ENCODE results near the gene MLKL.

The MLKL gene

DNA sequence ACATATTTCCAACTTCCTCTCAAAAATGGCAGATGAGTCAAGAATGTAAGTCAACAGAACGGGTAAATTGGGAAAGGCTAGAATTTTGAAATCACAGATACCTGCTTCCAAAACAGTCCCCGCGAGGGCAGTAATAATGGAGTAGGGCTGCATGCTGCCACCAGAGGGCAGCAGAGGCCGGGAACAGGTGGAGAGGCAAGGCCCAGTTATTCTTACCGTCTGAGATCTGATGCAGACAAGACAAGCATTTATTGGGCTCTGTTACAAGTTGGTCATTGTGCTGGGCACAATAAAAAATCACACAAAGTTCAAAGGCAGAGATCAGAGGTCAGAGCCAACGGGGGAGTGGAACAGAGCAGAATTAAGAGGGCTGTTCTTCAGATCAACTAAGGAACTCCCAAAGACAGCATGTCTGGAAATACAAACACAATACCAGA lies 8.8 kb upstream of the MLKL start:
- H3K27ac ChIP-seq (ENCODE audit: insufficient read depth in 1 of 2, low read depth in 1 of 2, low read length in 2 of 2, poor library complexity in 1 of 2, severe bottlenecking in 2 of 2): no peak overlapping the region
- H3K4me1 ChIP-seq (ENCODE audit: control extremely low read depth in 1 of 4, control insufficient read depth in 4 of 4, insufficient read depth in 4 of 4, low read length in 3 of 4): peaks cover 0 to 4% (median 0%) of the 10 kb centered on the region in 4 experiments
- no peaks in the 10 kb centered on the region for H3K9me3 ChIP-seq (ENCODE audit: control extremely low read depth in 1 of 5, control insufficient read depth in 4 of 5, insufficient read depth in 2 of 5, low read depth in 1 of 5, low read length in 4 of 5)
- no peak overlapping the region for H3K4me3 ChIP-seq (ENCODE audit: control insufficient read depth in 1 of 7, extremely low read depth in 1 of 7, insufficient read depth in 4 of 7, low read depth in 2 of 7, low read length in 6 of 7)
- DNase-seq: peak; percentile 77 to 85 (median 77)
- H3K36me3 ChIP-seq (ENCODE audit: control insufficient read depth in 4 of 4, insufficient read depth in 4 of 4, low read length in 3 of 4): no peaks in the 10 kb centered on the region
- CTCF ChIA-PET: interaction anchor here (0.8 to 6.9 kb wide), 11 partner anchors 9 to 226 kb away, joined by 3 to 98 read pairs (median 5); partner anchors contain the start of gene MLKL
- no peaks in the 10 kb centered on the region for H3K27me3 ChIP-seq (replicated peaks in 2 of 5; ENCODE audit: control insufficient read depth in 4 of 5, insufficient read depth in 5 of 5, low read length in 4 of 5)
- 4% methylated on average over 6 of the region's 6 CpGs for WGBS (ENCODE audit: insufficient coverage)
- POLR2A ChIA-PET: no interaction called here

- CTCF ChIA-PET: interaction anchor here (0.6 to 4.9 kb wide), 3 partner anchors 11 to 569 kb away, joined by 3 to 22 read pairs (median 12); no protein-coding TSS in a partner anchor
- no peaks in the 10 kb centered on the region for H3K9me3 ChIP-seq (ENCODE audit: control extremely low read depth in 1 of 5, control insufficient read depth in 4 of 5, insufficient read depth in 2 of 5, low read depth in 1 of 5, low read length in 4 of 5)
- DNase-seq: peak in 2 of 3 donors; percentile 48 to 59
- H3K4me3 ChIP-seq (ENCODE audit: control insufficient read depth in 1 of 7, extremely low read depth in 1 of 7, insufficient read depth in 4 of 7, low read depth in 2 of 7, low read length in 6 of 7): peak overlapping the region; percentile 55 to 97 (median 86)
- H3K36me3 ChIP-seq (ENCODE audit: control insufficient read depth in 4 of 4, insufficient read depth in 4 of 4, low read length in 3 of 4): peaks cover 2 to 10% (median 4%) of the 10 kb centered on the region in 4 experiments
- H3K27me3 ChIP-seq (replicated peaks in 2 of 5; ENCODE audit: control insufficient read depth in 4 of 5, insufficient read depth in 5 of 5, low read length in 4 of 5): no peaks in the 10 kb centered on the region
- POLR2A ChIA-PET: interaction anchor here (1.2 kb wide), 1 partner anchor 12 kb away, joined by 4 read pairs; no protein-coding TSS in a partner anchor
- H3K4me1 ChIP-seq (ENCODE audit: control extremely low read depth in 1 of 4, control insufficient read depth in 4 of 4, insufficient read depth in 4 of 4, low read length in 3 of 4): peaks cover 14 to 46% (median 33%) of the 10 kb centered on the region in 4 experiments
- H3K27ac ChIP-seq (ENCODE audit: insufficient read depth in 1 of 2, low read depth in 1 of 2, low read length in 2 of 2, poor library complexity in 1 of 2, severe bottlenecking in 2 of 2): peak overlapping the region; percentile 64 to 86
- 0% methylated on average over 16 of the region's 16 CpGs for WGBS (ENCODE audit: insufficient coverage)
Measured at GRCh38 chr16:74700116-74700437, 585 bp downstream of the MLKL start.

DNA sequence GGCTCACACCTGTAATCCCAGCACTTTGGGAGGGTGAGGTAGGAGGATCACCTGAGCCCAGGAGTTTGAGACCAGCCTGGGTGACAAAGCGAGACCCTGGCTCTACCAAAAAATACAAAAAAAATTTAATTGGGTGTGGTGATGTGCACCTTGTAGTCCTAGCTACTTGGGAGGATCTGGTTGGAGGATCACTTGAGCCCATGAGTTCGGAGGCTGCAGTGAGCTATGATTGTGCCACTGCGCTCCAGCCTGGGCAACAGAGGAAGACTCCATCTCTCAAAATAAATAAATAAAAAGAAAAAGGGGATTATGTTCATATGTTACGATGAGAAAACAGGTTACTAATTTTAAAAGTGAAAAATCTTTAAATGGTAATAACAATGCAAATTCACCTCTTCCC lies 996 bp downstream of the MLKL start:
- no CpG with 5 or more reads among the region's 4 CpGs for WGBS (ENCODE audit: insufficient coverage)
- no peak for DNase-seq
- peaks cover 2 to 11% (median 6%) of the 10 kb centered on the region in 4 experiments for H3K36me3 ChIP-seq (ENCODE audit: control insufficient read depth in 4 of 4, insufficient read depth in 4 of 4, low read length in 3 of 4)
- H3K27ac ChIP-seq (ENCODE audit: insufficient read depth in 1 of 2, low read depth in 1 of 2, low read length in 2 of 2, poor library complexity in 1 of 2, severe bottlenecking in 2 of 2): peak overlapping the region; percentile 64 to 86
- H3K27me3 ChIP-seq (replicated peaks in 2 of 5; ENCODE audit: control insufficient read depth in 4 of 5, insufficient read depth in 5 of 5, low read length in 4 of 5): no peaks in the 10 kb centered on the region
- POLR2A ChIA-PET: no interaction called here
- H3K9me3 ChIP-seq (ENCODE audit: control extremely low read depth in 1 of 5, control insufficient read depth in 4 of 5, insufficient read depth in 2 of 5, low read depth in 1 of 5, low read length in 4 of 5): no peaks in the 10 kb centered on the region
- CTCF ChIA-PET: interaction anchor here (0.7 to 4.9 kb wide), 2 partner anchors 9 to 11 kb away, joined by 4 to 22 read pairs; no protein-coding TSS in a partner anchor
- H3K4me3 ChIP-seq (ENCODE audit: control insufficient read depth in 1 of 7, extremely low read depth in 1 of 7, insufficient read depth in 4 of 7, low read depth in 2 of 7, low read length in 6 of 7): peak overlapping the region in 6 of 7 experiments; percentile 80 to 97 (median 88)
- H3K4me1 ChIP-seq (ENCODE audit: control extremely low read depth in 1 of 4, control insufficient read depth in 4 of 4, insufficient read depth in 4 of 4, low read length in 3 of 4): peaks cover 14 to 46% (median 33%) of the 10 kb centered on the region in 4 experiments

DNA sequence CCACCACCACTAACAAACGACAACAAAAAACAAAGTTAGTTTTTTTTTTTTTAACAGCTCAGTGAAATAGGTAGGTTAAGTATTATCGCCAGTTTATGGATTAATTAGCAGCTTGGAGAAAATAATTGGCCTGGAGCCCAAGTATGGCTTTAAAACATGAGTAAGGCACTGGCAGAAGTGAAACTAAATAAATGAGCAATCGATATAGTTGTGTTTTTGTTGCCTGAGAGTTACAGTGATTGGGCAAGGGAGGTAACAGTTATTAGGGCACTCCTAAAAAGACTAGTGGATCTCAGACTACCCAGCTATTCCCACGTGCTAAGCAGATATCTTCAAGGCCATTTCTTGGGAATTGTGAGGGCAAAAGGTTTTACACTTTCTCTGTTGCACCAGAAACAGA lies 2.4 kb downstream of the MLKL start:
- H3K27me3 ChIP-seq (replicated peaks in 2 of 5; ENCODE audit: control insufficient read depth in 4 of 5, insufficient read depth in 5 of 5, low read length in 4 of 5): no peaks in the 10 kb centered on the region
- peaks cover 2 to 19% (median 11%) of the 10 kb centered on the region in 4 experiments for H3K36me3 ChIP-seq (ENCODE audit: control insufficient read depth in 4 of 4, insufficient read depth in 4 of 4, low read length in 3 of 4)
- no peaks in the 10 kb centered on the region for H3K9me3 ChIP-seq (ENCODE audit: control extremely low read depth in 1 of 5, control insufficient read depth in 4 of 5, insufficient read depth in 2 of 5, low read depth in 1 of 5, low read length in 4 of 5)
- CTCF ChIA-PET: interaction anchor here (0.8 to 4.9 kb wide), 2 partner anchors 13 to 165 kb away, joined by 3 to 22 read pairs; no protein-coding TSS in a partner anchor
- POLR2A ChIA-PET: no interaction called here
- no peak for DNase-seq
- 51% methylated on average over 2 of the region's 4 CpGs for WGBS (ENCODE audit: insufficient coverage)
- H3K4me3 ChIP-seq (ENCODE audit: control insufficient read depth in 1 of 7, extremely low read depth in 1 of 7, insufficient read depth in 4 of 7, low read depth in 2 of 7, low read length in 6 of 7): peak overlapping the region in 4 of 7 experiments; percentile 5 to 84 (median 46)
- peaks cover 14 to 46% (median 33%) of the 10 kb centered on the region in 4 experiments for H3K4me1 ChIP-seq (ENCODE audit: control extremely low read depth in 1 of 4, control insufficient read depth in 4 of 4, insufficient read depth in 4 of 4, low read length in 3 of 4)
- no peak overlapping the region for H3K27ac ChIP-seq (ENCODE audit: insufficient read depth in 1 of 2, low read depth in 1 of 2, low read length in 2 of 2, poor library complexity in 1 of 2, severe bottlenecking in 2 of 2)

DNA sequence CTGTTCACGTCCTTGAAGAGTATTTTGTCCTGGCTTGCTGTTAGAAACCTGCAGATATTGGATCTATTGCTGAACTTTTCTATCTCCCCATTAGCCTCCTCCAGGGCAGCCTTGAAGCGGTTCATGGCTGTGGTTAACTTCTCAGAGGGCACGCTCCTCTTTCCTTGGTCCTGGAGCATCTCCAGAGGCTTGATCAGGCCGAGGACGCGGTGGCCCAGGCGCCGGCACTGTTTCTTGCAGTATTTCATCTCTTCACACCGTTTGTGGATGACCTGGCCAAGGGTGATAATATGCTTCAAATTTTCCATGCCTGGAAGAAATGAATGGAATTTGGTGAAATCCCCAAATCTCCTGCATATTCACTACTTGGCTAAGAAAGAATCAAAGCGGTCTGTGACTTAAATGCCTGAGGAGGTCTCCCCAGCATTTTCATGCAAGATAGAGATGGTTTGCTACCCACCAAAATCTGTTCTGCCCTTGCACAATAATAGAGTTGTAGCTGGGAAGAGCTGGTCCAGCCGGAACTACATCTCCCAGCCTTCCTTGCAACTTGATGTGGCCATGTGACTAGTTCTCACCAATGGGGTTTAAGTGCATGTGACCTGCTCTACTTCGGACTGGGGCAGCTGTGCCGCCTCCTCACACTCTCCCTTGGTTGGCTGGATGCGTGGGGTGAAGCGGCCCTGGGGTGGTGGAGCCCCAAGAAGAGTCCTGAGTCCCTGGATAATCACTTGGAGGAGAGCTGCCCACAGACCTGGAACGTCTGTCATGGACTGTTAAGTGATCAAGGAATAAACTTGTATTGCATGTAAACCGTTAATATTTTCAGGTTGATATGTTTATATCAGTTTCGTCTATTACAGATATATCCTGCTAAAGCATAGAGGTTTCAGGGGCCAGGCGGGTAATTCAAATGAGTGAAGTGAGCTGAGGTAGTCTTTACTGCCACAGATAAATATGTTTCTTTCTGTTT lies 4.9 kb downstream of the MLKL start:
- no peaks in the 10 kb centered on the region for H3K9me3 ChIP-seq (ENCODE audit: control extremely low read depth in 1 of 5, control insufficient read depth in 4 of 5, insufficient read depth in 2 of 5, low read depth in 1 of 5, low read length in 4 of 5)
- H3K4me3 ChIP-seq (ENCODE audit: control insufficient read depth in 1 of 7, extremely low read depth in 1 of 7, insufficient read depth in 4 of 7, low read depth in 2 of 7, low read length in 6 of 7): peak overlapping the region in 6 of 7 experiments; percentile 21 to 78 (median 43)
- peak; percentile 87 to 91 (median 91) for DNase-seq
- POLR2A ChIA-PET: no interaction called here
- H3K36me3 ChIP-seq (ENCODE audit: control insufficient read depth in 4 of 4, insufficient read depth in 4 of 4, low read length in 3 of 4): peaks cover 6 to 41% (median 26%) of the 10 kb centered on the region in 4 experiments
- CTCF ChIA-PET: interaction anchor here (0.6 kb wide), 1 partner anchor 464 kb away, joined by 3 read pairs; no protein-coding TSS in a partner anchor
- H3K27ac ChIP-seq (ENCODE audit: insufficient read depth in 1 of 2, low read depth in 1 of 2, low read length in 2 of 2, poor library complexity in 1 of 2, severe bottlenecking in 2 of 2): peak overlapping the region in 1 of 2 experiments; percentile 29
- 61% methylated on average over 11 of the region's 19 CpGs for WGBS (ENCODE audit: insufficient coverage)
- H3K4me1 ChIP-seq (ENCODE audit: control extremely low read depth in 1 of 4, control insufficient read depth in 4 of 4, insufficient read depth in 4 of 4, low read length in 3 of 4): peaks cover 10 to 31% (median 22%) of the 10 kb centered on the region in 4 experiments
- H3K27me3 ChIP-seq (replicated peaks in 2 of 5; ENCODE audit: control insufficient read depth in 4 of 5, insufficient read depth in 5 of 5, low read length in 4 of 5): no peaks in the 10 kb centered on the region

DNA sequence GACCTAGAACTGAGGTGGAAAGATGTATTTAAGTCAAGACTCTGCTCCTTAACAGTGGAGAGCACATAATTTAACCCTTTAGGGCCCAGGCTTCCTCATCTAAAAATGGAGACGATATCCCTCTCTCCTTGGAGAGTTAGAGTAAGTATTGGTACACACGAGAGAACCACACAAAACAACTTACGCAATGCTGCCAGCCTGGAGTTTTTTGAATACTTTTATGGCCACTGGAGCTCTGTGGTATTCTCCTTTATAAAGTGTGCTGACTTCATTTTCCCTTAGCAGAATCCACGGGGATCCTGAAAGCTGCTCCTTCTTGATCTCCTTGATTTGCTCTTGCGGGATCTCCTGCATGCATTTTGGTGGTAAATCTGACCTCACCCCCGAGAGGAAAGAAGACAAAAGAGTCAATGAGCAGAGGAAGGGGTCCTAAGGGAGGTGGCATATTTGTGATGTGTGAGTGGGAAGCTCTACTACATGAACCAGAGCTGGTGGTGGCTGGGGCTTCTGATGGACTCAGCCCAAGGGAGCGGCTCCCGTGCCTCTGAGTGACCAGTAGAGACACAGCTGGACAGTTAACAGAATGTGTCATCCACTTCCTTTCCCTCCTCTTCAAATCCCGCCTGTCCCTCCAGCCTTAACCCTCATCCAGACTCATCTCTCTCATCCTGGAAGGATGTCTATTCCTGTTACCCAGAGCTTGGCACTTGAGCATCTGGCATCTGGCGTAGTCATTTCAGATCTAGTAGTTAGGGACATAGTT lies 9.4 kb downstream of the MLKL start:
- ChIA-PET CTCF (interaction anchor here (0.9 kb wide), 1 partner anchor 25 kb away, joined by 3 read pairs; no protein-coding TSS in a partner anchor), POLR2A (interaction anchor here (0.6 kb wide), 1 partner anchor 134 kb away, joined by 3 read pairs; no protein-coding TSS in a partner anchor)
- H3K9me3 ChIP-seq (ENCODE audit: control extremely low read depth in 1 of 5, control insufficient read depth in 4 of 5, insufficient read depth in 2 of 5, low read depth in 1 of 5, low read length in 4 of 5): no peaks in the 10 kb centered on the region
- DNase-seq: no peak
- no peak overlapping the region for H3K4me3 ChIP-seq (ENCODE audit: control insufficient read depth in 1 of 7, extremely low read depth in 1 of 7, insufficient read depth in 4 of 7, low read depth in 2 of 7, low read length in 6 of 7)
- H3K4me1 ChIP-seq (ENCODE audit: control extremely low read depth in 1 of 4, control insufficient read depth in 4 of 4, insufficient read depth in 4 of 4, low read length in 3 of 4): peaks cover 0 to 4% (median 4%) of the 10 kb centered on the region in 4 experiments
- H3K27me3 ChIP-seq (replicated peaks in 2 of 5; ENCODE audit: control insufficient read depth in 4 of 5, insufficient read depth in 5 of 5, low read length in 4 of 5): no peaks in the 10 kb centered on the region
- WGBS (ENCODE audit: insufficient coverage): 96% methylated on average over 6 of the region's 10 CpGs
- peaks cover 12 to 63% (median 42%) of the 10 kb centered on the region in 4 experiments for H3K36me3 ChIP-seq (ENCODE audit: control insufficient read depth in 4 of 4, insufficient read depth in 4 of 4, low read length in 3 of 4)
- no peak overlapping the region for H3K27ac ChIP-seq (ENCODE audit: insufficient read depth in 1 of 2, low read depth in 1 of 2, low read length in 2 of 2, poor library complexity in 1 of 2, severe bottlenecking in 2 of 2)
